CMK (cell line): Measurements from ENCODE around the gene RFX7.

ENCODE experiments used
- DNase-seq: peaks from one replicate; pipeline ENCODE4 v3.0.0-alpha.2; 2010; ENCODE audit warnings: low read depth

The RFX7 gene

DNA sequence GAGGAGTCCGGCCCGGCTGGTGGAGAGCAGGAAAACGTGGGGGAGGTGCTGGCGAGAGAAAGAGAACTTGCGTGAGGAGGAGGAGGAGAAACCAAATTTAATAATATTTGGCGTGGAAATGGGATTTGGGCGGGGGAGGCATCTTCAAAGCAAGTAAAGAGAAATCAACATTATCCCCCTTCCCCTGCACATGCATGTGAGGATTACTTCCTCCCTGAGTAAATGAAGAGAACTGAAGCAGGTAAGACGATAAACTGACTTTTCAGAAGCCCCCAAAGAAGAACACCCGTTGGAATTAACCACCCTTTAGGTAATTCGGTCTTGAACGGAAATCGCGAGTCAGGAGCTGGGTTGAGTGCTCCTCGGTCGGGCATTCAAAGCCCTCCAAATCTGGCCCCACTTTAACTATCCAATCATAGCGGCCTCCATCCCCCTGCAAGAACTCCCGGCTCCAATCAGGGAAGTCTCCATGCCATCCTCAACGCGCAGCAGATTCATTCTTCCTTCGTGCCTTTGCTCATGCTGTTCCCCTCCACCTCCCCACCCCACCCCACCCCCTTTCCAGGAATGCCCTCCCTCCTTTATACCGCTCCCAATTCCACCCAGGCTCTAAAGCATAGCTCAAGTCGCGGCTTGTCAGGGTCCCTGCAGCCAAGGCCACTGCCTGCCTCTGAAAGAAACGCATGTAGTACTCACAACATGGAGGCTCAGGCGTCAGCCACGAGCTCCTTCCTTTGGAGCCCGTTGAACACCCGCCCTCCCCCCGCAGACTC lies 545 bp upstream of the RFX7 start:
- no peak for DNase-seq

DNA sequence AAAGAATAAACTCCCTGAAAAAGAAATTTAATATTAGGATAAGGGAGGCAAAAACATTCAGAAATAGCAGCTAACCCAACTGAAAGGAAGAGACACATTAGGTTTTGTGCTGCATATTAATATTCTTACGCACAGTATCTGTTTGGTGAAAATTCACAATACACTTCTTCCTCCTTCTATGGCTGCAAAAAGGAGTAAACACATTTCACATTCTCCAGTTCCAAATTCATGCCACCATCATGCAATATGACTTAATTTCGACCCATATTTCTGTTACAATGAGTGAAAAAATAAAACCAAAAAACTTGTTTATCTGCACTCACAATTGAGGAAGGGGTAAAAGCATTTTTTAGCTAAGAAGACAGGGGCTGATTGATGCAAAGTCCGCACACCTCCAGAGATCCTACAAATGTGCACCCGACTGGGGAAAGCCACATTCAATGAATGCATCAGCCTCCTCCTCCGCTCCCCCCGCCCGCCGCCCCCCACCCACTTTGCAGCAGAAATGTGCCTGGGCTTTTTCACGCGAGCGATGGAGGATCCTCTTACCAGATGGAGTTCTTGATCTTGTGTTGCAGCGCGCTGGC lies 1.0 kb downstream of the RFX7 start:
- DNase-seq = no peak

DNA sequence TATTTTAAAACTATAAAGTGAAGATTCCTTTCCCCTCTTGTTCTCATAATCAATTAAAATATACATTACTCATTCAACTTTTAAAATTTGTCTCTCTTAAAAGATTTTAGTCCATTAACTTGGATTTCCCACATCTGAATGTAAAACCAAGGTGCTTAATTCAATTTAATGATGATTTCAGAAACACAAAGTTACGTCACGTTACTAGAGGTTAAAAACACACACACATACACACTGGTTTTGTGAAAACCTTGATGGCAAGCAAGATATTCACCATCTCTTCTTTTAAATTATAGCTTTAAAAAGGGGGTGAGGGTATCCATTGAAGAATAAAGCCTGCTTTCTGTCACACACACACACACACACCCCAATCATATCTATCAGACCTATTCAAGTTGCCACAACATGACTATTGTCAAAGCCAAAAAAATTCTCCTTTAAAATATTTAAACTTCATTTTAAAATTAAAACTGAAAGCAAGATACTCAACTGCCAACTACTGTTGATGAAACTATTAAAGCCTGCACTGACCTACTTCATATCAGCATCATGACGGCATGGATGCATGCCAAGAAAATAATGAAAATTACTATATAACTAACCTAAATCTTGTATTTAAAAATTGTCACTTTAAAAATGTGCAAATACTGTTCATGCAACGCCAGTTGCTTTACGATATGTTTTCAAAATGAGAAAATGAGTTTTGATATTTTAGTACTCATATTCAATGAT lies 2.1 kb downstream of the RFX7 start:
- no peak for DNase-seq

DNA sequence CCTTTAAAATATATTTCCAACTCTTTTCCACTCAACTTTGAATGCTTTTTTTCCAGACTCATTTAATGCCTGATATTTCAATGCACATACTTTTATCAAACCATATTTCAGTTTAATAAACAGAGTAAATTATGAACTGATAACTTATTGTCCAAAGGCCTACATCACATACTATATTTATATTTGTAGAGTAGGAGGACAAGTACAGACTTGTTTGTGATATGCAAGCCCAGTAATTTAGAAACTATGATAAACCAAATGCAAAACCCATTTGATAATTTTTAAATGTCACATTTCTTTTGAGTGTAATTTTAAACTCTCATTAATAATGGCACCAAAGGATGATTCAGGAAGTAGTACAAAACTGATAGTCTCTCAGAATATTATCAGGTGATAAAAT lies 3.3 kb downstream of the RFX7 start:
- DNase-seq = no peak

DNA sequence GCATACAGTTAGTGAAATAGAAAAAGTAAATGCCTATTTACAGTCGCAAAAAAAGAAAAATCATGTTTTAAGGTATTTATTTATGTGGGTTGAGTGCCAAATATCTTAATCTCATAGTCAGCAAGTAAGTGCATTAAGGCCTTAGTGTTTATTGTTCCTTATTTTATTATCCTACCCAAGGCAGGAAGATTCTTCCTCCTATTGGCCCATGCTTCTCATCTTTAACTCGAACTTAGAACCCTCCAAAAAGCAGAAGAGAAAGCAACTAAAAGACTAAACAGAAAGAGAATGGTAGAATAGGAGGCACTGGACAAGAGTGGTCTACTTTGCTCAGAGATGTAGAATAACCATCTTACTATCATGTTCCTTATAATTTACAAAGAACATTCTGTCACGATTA lies 7.5 kb downstream of the RFX7 start:
- no peak for DNase-seq

DNA sequence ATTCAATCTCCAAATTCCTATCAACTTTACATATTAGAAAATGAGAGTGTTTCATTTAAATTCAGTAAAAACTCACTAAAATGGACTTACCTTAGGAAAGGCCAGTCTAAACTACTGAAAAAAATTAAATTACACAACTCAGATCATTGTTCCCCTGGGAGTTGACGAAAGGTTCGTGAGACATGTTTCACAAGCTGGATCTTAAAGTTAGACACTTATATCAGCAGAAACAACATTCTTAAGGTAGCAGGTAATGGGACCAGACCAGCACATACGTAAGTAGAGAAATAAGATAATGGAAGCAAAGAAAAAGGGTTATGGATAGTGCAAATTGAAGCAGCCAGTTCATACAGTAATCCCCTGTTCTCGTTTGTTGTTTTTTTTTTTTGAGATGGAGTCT lies 8.9 kb downstream of the RFX7 start:
- DNase-seq = no peak

DNA sequence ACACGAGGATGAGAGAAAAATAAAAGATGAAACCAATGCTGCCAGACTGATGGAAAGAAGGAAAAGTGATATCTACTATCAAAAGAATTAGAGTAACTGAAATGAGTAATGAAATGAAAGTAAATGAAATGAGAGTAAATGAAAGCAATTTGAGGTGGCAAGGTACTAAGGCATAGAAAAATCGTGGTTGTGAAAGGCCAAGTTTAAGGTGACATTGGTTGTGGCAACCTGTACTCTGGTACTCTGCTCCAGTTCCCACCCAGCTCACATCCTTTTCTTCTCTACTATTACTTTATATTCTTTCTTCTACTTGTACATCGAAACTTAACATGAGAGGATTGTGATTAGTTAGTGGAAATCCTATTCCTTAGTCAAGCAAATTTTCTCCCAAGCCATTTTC lies 10.1 kb downstream of the RFX7 start:
- no peak for DNase-seq

DNA sequence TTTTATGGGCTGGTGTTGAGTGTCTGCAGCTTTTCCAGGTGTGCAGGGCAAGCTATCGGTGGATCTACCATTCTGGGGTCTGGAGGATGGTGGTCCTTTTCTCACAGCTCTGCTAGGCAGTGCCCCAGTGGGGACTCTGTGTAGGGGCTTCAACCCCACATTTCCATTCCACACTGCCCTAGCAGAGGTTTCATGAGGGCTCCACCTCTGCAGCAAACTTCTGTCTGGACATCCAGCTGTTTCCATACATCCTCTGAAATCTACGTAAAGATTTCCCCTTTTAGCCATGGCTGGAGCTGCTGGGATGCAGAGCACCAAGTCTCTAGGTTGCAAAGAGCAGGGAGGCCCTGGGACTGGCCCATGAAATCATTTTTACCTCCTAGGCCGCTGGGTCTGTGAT lies 11.6 kb downstream of the RFX7 start:
- no peak for DNase-seq

DNA sequence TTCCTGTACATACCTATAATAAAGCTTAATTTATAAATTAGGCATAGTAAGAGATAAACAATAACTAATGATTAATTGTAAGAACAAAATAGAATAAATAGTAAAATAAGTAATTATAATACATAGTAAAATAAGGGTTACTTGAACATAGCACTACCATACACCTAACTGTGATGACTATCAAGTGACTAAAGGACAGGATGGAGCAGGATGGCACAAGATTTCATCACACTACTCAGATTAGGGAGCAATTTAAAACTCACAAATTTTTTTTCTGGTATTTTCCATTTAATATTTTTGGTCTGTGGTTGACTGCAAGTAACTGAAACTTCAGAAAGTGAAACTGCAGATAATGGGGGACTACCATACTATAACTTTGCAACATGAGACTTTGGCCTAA lies 14.8 kb downstream of the RFX7 start:
- DNase-seq = no peak

DNA sequence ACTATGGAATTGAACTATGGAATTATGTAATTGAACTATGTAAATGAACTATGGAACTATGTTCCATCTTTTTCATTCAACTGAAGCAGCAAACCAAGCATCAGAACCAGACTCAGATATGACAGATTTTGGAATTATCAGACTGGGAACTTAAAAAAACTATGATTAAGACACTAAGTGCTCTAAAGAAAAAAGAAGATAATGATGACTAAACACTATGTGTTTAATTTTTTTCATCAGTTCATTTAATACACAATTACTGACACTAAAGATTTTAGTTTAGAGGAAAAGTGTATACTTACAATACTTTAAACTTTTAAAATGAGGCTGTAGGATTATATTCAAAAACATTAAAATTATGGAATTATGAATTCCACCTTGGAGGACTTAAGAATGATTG lies 15.3 kb downstream of the RFX7 start:
- DNase-seq = no peak

DNA sequence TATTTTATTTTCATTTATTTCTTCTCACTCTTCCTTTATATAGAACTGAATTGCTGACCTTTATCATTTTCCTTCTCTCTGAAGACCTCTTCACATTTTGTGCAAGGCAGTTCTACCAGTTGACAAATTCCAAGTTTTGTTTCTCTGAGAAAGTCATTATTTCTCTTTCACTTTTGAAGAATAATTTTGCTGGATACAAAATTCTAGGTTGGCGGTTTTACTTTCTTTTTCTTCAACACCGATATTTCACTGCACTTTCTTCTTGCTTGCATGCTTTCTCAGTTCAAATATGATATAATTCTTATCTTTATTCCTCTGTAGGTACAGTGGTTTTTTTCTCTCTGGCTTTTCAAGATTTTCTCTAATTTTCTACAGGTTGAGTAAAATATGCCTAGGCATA lies 15.9 kb downstream of the RFX7 start:
- no peak for DNase-seq

DNA sequence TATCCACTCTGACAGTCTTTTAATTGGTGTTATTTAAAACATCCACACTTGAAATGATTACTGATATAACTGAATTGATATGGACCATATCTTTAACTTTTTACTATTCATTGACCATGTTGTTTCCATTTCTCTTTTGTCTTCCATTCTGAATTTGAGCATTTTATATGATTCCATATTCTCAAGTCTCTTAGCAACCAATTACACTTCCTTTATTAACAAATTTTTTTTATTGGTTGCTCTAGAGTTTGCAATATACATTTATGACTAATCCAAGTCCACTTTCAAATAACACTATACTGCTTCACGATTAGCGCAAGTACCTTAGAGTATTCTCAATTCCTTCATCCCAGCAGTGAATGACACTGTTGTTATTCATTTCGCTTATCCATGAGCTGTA lies 16.4 kb downstream of the RFX7 start:
- DNase-seq = no peak

DNA sequence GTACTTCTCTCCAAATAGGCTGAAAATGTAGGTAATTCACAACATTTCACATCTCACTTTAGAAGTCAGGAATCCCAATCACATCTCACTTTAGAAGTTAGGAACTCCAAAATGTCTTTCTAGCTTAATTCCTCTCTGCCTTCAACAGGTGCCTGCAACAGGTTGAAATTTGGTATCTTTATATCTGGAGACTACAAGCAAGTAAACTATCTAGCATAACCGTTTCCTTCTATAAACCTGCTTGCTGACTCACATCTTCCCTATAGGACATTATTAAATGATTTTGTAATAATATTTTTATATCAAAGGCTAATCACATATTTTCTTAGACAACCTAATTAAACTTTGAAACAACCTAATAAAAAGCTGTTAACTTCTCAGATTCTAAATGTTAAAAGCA lies 18.2 kb downstream of the RFX7 start:
- DNase-seq = no peak

DNA sequence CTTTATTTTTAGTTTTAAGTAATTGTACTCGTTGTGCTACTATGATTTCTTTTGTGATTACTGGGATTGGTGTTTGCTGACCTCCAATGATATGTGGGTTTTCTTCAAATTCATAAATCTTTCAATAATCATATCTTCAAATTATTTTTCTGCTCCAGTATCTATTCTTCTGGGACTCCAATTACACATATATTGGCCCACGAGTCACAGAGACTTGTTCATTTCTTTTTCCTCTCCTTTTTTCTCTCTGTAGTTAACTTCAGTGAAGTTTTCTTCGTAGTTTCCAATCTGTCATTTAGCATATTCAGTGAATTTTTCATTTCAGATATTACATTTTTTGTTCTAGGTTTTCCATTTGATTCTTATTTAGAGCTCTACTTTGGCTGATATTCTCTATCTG lies 21.4 kb downstream of the RFX7 start:
- DNase-seq = no peak

DNA sequence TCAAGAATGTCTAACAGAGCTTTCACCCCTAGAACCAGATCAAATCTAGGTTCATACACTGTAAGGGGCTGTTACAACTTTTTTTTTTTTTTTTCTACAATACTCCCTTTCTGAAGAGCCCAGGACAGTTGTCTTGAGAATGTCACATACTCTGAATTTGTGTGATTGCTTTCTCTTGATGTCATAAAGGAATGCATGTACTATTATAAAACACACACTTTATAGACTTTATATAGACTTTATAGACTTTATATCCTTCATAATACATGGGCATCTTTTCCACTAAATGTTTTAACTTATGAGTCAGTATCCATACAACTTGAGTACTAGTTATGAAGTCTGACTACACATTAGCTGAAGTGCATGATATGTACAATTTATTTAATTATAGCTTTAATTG lies 26.3 kb downstream of the RFX7 start:
- no peak for DNase-seq

DNA sequence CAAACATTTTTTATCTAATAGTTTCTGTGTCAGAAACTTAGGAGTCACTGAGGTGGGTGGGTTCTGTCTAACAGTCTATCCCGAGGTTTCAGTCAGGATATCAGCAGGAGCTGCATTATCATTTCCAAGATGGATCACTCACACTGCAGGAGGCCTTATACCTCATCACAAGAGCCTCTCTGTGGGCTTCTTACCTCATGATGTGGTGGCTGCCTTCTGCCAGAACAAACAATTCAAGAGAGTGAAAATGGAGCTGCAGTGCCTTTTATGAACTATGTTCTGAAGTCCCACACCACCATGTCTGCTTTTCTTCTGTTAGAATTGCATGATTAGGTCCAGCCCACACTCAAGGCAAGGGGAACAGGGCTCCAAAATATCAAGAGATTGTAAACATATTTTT lies 27.9 kb downstream of the RFX7 start:
- no peak for DNase-seq

DNA sequence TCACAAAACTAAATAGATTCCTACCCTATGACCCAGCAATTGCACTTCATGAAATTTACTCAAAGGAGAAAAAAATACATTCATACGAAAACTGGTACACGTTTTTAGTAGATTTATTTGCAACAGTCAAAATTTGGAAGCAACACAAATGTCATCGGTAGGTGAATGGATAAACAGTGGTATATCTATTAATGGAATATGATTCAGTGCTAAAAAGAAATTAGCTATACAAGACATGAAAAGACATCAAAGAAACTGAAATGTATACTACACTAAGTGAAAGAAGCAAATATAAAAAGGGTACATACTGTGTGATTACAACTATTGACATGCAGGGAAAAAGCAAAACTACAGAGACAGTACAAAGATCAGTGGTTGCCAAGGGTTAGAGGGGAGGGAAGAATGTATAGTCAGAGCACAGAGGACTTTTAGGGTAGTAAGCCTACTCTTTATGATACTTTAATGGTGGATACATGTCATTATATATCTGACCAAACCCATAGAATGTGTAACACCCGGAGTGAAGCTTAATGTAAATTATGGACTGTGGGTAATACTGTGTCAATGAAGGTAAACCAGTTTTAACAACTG lies 31.6 kb downstream of the RFX7 start:
- DNase-seq = no peak

DNA sequence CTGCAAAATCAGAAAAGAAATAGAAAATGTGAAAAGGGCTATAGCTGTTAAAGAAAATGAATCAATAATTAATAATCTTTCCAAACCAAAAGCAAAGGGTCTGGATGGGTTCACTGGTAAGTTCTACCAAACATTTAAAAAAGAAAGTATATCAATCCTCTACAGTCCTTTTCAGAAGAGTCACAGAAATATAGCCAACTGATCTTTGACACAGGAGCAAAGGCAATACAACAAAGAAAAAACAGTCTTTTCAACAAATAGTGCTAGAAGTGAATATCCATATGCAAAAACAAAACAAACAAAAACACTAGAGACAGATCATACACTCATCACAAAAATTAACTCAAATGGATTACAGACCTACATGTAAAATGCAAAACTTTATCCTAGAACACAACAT lies 32.6 kb downstream of the RFX7 start:
- DNase-seq = no peak

DNA sequence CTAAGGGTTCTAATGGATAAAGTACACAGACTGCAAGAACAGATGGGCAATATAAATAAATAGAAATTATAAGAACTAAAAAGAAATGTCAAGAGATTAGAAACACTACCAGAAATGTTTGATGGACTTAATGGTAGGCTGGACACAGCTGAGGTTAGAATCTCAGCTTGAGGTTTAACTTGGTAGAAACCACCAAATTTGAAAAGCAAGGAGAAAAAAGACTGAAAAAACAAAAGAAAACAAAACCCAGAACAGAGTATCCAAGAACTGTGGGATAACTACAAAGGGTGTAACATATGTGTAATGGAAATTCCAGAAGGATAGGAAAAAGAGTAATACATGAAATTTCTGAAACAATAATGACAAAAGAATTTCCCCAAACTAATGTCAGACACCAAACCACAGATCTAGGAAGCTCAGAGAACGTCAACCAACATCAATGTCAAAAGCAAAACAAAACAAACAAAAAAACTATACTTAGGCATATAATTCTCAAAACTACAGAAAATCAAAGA lies 35.0 kb downstream of the RFX7 start:
- no peak for DNase-seq

DNA sequence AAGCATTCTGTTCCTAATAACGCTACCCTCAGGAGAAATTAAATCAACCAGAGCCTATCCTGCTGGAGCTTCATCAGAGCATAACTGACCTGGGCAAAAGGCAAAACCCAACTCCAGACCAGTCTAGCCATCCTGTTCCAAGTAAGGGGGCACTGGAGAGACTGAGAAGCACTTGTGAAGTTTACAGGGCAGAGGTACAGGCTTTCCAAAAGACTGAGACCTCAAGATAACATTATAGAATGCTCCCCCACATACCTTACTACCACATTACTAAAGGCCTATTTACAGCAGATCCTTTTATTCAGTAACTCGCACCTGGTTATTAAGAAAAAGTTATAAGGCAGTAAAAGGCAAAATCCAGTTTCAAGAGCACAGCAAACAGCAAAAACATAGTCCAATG lies 35.5 kb downstream of the RFX7 start:
- no peak for DNase-seq

DNA sequence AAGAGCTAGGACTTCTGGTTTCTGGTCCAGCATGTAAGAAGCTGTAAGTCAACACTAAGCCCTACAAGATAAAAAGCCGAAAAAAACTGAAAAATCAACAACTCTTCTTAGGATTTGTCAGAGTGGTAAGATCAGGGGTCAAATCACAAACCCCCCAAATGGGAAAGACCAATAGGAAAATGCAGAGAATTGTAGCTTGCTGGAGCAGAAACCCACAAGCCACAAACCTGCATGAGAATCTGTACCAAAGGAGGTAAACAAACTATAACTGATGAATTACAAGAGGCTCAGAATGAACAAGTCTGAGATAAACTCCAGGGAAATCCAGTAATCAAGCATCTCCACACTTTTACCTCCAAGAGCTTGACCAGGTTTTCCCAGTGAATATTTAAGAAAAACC lies 36.0 kb downstream of the RFX7 start:
- no peak for DNase-seq

DNA sequence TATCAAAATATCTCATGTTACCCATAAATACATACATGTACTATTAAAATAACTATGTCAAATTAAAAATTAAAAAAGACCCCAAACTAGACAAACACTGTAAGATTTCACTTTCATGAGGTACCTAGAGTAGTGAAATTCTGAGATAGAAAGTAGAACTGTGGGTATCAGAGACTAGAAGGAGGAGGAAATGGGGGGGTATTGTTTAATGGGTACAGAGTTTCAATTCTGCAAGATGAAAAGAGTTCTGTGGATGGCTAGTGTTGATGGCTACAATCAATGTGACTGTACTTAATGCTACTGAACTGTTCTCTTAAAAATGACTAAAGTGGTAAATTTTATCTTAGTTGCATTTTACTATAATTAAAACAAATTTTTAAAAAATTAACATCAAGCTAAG lies 36.6 kb downstream of the RFX7 start:
- DNase-seq = no peak
